ENCODE results near the gene OPCML. TPM values are rescaled to one million over a fixed set of nuclear protein-coding genes. Genes with fewer than 3 reads are reported as not detected.

OPCML gene
- total RNA-seq, 2 donors from 2014 or later = not detected

DNA sequence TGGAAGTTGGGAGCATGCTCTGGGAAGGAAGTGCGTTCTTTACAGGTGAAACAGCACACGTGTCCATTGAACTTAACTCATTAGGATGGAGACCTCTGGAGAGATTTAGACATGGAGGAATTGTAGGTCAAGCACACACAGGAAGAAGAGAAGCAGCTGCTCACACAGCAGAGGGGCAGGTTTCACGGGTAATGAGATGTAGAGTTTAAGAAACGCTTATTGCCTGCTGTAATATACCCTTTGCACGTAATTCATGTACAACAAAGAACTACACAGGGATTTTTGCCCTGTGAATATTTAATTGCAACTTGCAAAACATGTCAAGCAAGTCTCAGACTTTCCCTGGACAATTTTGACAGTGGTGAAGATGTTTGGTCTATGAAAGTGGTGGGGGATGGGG is 508.0 kb downstream of the OPCML start:
- H3K36me3 Mint-ChIP-seq = no peaks in the 10 kb centered on the region
- ATAC-seq (no peak), DNase-seq (ENCODE audit: low spot score) (no peak)
- no peak overlapping the region for H3K27ac Mint-ChIP-seq
- H3K9me3 Mint-ChIP-seq = peaks cover 5% of the 10 kb centered on the region
- H3K4me1 Mint-ChIP-seq (ENCODE audit: low read depth in 2 of 2) = no peaks in the 10 kb centered on the region
- no peaks in the 10 kb centered on the region for H3K27me3 Mint-ChIP-seq
- H3K4me3 Mint-ChIP-seq = no peak overlapping the region

DNA sequence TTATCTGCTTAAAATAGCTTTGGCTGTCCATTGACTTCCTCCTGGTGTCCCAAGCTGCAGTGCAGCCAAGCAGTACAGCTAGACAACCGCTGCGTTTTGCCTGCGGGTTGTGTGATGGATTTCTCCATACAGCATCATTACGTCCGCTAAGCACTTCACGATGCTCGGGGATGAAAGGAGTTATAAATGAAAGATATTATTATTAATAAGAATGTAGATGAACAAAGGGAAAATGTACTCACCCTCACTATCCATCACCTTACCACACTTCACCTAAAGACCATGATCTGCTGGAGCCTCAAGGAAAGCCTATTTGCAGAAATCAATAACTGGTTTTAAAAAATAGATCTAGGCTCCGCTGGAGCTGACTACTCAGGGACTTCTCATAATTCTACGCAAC is 509.1 kb downstream of the OPCML start:
- Mint-ChIP-seq H3K27me3 (no peaks in the 10 kb centered on the region), H3K9me3 (peaks cover 5% of the 10 kb centered on the region), H3K4me1 (ENCODE audit: low read depth in 2 of 2) (no peaks in the 10 kb centered on the region), H3K4me3 (no peak overlapping the region), H3K27ac (no peak overlapping the region), H3K36me3 (no peaks in the 10 kb centered on the region)
- ATAC-seq (no peak), DNase-seq (ENCODE audit: low spot score) (no peak)

DNA sequence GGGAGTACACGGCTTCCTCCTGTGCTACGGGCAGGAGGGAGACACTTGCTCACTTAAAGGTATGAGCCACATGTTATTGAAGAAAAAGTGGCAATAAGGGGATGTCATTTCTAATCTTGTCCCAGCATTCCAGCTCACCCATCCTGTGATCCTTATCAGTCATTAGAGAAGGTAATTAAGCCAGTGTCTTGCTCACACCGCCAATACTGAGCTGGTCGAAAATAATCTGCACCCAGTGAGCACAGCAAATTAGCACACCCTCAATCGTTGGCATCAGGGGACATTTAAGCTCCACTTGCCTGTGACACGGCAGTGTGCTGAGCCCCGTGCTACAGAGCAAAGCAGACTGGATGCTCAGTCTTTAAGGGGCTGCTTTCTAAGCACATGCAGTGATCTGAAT is 510.7 kb downstream of the OPCML start:
- no peaks in the 10 kb centered on the region for H3K4me1 Mint-ChIP-seq (ENCODE audit: low read depth in 2 of 2)
- no peak for DNase-seq (ENCODE audit: low spot score)
- no peak for ATAC-seq
- H3K9me3 Mint-ChIP-seq = peaks cover 5% of the 10 kb centered on the region
- H3K27ac Mint-ChIP-seq = no peak overlapping the region
- H3K27me3 Mint-ChIP-seq = no peaks in the 10 kb centered on the region
- H3K36me3 Mint-ChIP-seq = no peaks in the 10 kb centered on the region
- H3K4me3 Mint-ChIP-seq = no peak overlapping the region

DNA sequence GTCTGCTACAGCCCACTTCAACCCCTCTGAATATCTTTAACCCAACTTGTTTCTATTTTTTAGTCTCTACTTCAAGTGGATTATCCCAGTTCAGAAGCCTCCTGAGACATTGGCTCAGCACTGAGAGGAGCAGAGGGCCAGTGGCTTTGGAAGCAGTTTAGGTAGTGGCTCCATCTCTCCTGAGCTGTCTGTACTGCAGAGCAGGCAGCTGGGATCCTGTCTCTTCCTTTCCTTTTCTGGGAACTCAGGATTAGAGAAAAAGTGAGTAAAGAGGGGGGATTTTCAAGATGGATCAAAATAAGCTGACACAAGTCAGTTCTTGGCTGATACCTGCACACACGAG is 512.0 kb downstream of the OPCML start:
- Mint-ChIP-seq H3K27me3 (no peaks in the 10 kb centered on the region), H3K4me1 (ENCODE audit: low read depth in 2 of 2) (no peaks in the 10 kb centered on the region), H3K4me3 (no peak overlapping the region), H3K9me3 (peaks cover 5% of the 10 kb centered on the region), H3K36me3 (no peaks in the 10 kb centered on the region), H3K27ac (no peak overlapping the region)
- ATAC-seq (no peak), DNase-seq (ENCODE audit: low spot score) (no peak)

DNA sequence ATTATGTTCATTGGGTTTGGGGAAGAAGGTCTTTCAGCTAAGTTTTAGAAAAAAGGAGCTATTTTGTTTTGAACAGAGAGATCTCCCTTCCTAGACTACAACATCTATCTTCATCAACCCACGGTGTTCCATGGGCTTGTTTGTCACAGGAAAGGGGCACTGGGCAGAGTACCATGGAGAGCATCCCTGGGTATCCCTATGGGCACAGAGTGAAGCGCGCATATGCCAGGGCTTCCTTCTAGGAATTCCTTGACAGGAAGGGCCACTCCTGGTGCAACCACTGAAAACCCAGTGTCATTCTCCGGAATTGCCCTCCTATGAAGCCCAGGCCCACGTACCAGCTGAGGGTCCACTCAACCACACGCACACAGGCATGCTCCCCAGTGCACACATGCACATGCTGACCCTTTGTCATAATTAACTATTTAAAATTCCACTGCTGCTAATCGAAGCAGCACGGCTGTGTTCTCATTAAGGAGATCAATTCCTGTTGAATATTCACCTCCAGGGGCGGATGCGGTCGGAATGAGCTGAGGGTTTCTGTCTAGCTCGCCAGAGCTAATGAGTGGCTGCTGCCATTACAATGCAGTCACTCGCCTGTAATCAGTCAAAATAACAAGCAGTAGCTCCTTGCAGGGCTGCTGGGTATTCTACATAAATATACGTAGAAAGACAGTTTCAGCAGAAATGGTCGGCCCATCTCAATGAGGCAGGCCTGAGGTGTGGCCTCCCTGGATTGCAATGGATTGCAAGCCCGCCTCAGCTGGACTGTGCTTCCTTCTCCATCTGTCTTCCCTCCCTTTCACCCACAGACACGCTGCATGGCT is 512.5 kb downstream of the OPCML start:
- H3K4me1 Mint-ChIP-seq (ENCODE audit: low read depth in 2 of 2) = no peaks in the 10 kb centered on the region
- no peaks in the 10 kb centered on the region for H3K36me3 Mint-ChIP-seq
- ATAC-seq = no peak
- peaks cover 8% of the 10 kb centered on the region for H3K9me3 Mint-ChIP-seq
- H3K27ac Mint-ChIP-seq = no peak overlapping the region
- H3K27me3 Mint-ChIP-seq = no peaks in the 10 kb centered on the region
- no peak overlapping the region for H3K4me3 Mint-ChIP-seq
- DNase-seq (ENCODE audit: low spot score) = no peak

DNA sequence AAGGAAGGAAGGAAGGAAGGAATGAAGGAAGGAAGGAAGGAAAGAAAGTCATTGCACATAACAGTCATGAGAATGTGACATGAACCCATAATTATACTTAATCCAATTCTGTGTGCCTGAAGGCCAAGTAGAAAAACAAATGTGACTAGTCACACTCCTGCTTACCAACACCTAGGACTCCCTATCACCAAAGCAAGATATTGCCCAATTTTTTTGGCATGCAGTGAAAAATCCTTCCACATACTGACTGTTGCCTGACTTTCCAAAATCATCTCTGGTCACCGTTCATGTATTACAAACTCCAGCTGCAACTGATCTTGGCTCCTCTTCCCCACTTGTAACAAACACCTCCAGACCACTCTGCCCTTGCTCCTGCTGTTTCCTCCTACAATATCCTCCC is 516.8 kb downstream of the OPCML start:
- no peaks in the 10 kb centered on the region for H3K27me3 Mint-ChIP-seq
- H3K9me3 Mint-ChIP-seq = peaks cover 5% of the 10 kb centered on the region
- H3K36me3 Mint-ChIP-seq = no peaks in the 10 kb centered on the region
- ATAC-seq (no peak), DNase-seq (ENCODE audit: low spot score) (no peak)
- H3K4me1 Mint-ChIP-seq (ENCODE audit: low read depth in 2 of 2) = no peaks in the 10 kb centered on the region
- H3K27ac Mint-ChIP-seq = no peak overlapping the region
- no peak overlapping the region for H3K4me3 Mint-ChIP-seq

DNA sequence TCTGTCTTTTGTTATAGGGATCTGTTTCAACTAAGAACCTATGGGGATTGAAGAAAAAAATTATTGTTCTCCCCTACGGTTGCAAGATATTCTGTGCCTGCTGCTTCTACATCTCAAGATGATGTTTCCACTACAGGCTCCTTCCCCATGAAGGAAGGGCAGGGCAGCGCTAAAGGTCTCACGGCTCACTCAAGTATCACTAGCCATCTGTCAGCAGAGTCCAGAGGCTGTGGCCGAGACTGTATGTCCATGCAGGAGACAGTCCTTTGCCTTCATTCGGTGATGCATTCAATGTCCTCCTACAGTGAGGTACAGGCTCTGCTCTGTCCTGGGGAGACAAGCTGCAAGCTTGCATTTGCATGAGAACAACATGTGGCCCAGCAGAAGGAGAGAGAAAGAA is 518.0 kb downstream of the OPCML start:
- peaks cover 5% of the 10 kb centered on the region for H3K9me3 Mint-ChIP-seq
- H3K36me3 Mint-ChIP-seq = no peaks in the 10 kb centered on the region
- H3K4me1 Mint-ChIP-seq (ENCODE audit: low read depth in 2 of 2) = no peaks in the 10 kb centered on the region
- no peaks in the 10 kb centered on the region for H3K27me3 Mint-ChIP-seq
- ATAC-seq (no peak), DNase-seq (ENCODE audit: low spot score) (no peak)
- no peak overlapping the region for H3K4me3 Mint-ChIP-seq
- no peak overlapping the region for H3K27ac Mint-ChIP-seq

DNA sequence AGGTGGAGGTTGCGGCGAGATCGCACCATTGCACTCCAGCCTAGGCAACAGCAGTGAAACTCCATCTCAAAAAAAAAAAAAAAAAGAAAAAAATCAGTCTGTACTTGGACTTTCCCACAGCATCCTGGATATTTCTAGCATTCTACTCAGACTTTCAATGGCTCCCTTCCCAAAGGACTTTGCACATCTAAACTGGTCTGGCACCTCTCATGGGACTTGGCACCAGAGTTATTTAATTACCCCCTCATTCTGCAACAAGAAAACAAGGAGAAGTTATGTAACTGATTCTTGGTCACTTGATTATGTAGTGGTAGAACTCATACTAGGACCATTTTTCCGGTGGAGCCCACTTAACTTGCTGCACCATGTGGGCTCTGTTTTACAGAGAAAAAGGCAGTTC is 519.5 kb downstream of the OPCML start:
- H3K4me1 Mint-ChIP-seq (ENCODE audit: low read depth in 2 of 2) = no peaks in the 10 kb centered on the region
- no peak overlapping the region for H3K4me3 Mint-ChIP-seq
- ATAC-seq = no peak
- no peak for DNase-seq (ENCODE audit: low spot score)
- H3K36me3 Mint-ChIP-seq = no peaks in the 10 kb centered on the region
- H3K27me3 Mint-ChIP-seq = no peaks in the 10 kb centered on the region
- H3K27ac Mint-ChIP-seq = no peak overlapping the region
- H3K9me3 Mint-ChIP-seq = peaks cover 5% of the 10 kb centered on the region

DNA sequence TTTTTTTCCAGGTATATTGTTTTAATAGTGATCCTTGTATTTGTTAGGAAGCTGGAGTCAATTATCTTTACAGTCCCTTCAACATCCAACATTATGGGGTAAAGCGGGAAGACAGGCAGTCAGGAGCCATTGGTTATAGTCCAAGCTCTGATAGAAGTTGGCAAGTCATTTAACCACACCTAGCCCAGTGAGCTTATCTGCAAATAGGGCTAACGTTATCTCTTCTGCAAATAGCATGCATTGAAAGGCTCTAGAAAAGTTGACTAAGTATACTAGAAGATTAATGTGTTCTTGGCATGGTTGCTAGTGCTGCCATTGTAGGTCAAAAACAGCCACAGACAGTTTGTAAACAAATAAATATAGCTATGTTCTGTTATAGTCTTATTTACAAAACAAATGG is 520.7 kb downstream of the OPCML start:
- Mint-ChIP-seq H3K9me3 (peaks cover 5% of the 10 kb centered on the region), H3K4me1 (ENCODE audit: low read depth in 2 of 2) (no peaks in the 10 kb centered on the region), H3K27ac (no peak overlapping the region), H3K4me3 (no peak overlapping the region), H3K27me3 (no peaks in the 10 kb centered on the region), H3K36me3 (no peaks in the 10 kb centered on the region)
- no peak for DNase-seq (ENCODE audit: low spot score)
- no peak for ATAC-seq

DNA sequence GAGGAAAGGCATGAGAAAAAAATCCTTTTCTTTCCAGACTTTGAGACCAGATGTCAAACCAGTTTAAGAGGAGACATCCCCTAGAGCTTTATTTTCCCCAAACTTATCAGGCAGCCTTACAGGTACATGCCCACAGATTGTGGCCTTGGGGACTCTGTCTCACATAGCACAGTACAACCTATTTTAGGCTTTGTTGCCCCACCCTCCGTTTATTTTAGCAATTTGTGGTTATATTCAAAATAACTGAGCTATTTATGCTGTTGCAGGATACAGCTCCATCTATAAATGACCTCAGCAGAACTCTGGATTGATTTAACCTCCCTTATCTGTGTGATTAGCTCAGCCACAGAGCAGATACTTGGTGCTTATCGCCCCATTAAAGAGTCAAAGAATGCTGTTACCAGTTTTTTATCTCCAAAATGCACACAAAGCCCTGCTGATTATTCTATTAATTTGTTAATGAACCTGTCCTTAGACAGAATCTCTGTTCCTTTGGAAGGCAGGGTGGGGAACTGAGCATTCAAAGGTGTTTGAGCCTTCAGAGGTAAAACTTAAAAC is 525.2 kb downstream of the OPCML start:
- no peak for DNase-seq (ENCODE audit: low spot score)
- no peak for ATAC-seq
- Mint-ChIP-seq H3K36me3 (no peaks in the 10 kb centered on the region), H3K4me3 (no peak overlapping the region), H3K4me1 (ENCODE audit: low read depth in 2 of 2) (no peaks in the 10 kb centered on the region), H3K27ac (no peak overlapping the region), H3K9me3 (peaks cover 12% of the 10 kb centered on the region), H3K27me3 (no peaks in the 10 kb centered on the region)

DNA sequence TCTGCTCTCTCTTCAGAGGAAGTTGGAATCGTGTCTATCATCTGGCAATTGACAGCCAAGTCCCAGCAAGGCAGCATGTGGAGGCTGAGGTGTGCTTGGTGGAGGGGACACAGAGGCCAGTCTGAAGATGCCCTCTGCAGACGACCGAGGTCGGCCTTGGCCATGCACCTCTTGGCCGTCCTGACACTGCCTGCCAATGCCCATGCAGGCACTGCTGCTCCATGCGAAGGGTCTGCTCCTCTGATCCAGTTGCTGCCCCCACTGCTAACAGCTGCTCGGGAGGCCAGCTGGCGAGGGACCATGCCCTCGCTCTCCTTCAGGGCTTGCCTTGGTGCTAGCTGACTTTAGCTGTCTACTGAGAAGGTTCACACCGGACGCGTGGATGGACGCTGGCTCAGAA is 527.9 kb downstream of the OPCML start:
- DNase-seq (ENCODE audit: low spot score) (no peak), ATAC-seq (peak in 1 of 2 donors; percentile 17)
- no peaks in the 10 kb centered on the region for H3K4me1 Mint-ChIP-seq (ENCODE audit: low read depth in 2 of 2)
- no peak overlapping the region for H3K27ac Mint-ChIP-seq
- H3K36me3 Mint-ChIP-seq = no peaks in the 10 kb centered on the region
- H3K9me3 Mint-ChIP-seq = peaks cover 12% of the 10 kb centered on the region
- H3K27me3 Mint-ChIP-seq = no peaks in the 10 kb centered on the region
- no peak overlapping the region for H3K4me3 Mint-ChIP-seq

DNA sequence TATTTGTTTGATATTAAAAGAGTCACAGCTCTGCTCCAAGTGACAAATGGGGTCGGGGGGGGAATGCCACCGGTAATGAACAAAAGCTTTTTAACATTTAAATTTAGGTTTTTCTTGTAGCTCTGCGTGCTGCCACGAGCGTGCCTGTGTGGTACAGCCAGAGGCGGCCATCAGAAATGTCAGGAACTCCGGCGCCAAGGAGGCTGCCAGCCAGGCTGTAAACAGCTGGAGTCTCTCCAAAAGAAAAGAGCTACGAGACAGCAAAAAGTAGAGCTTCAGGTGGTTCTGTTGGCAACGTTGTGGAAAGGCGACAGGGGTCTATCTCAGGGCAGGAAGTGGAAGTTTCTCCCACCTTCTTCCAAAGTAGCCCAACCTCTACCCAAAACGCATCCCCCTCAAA is 532.8 kb downstream of the OPCML start:
- Mint-ChIP-seq H3K27ac (no peak overlapping the region), H3K36me3 (no peaks in the 10 kb centered on the region), H3K9me3 (peaks cover 5% of the 10 kb centered on the region), H3K4me1 (ENCODE audit: low read depth in 2 of 2) (no peaks in the 10 kb centered on the region), H3K27me3 (peaks cover 0 to 6% of the 10 kb centered on the region in 2 donors), H3K4me3 (no peak overlapping the region)
- no peak for DNase-seq (ENCODE audit: low spot score)
- ATAC-seq = no peak

DNA sequence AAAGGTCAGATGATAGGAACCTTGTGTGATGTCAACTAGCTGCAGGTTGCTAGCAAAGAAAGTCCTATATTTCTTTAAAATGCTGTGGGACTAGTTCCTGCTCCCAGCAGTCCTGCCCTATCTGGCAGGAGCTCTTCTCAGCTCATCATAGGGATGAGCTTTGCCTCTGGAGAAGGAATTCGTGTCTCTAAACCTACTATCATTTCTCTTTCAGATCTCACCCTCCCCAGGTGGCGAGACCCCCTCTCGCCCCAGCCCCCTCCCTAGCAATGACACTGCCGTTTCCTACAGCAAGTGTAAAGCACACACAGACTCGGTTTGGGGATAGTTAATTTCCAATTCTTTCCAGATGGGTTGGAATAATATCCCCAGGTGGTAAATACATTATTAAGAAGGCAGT is 533.3 kb downstream of the OPCML start:
- Mint-ChIP-seq H3K36me3 (no peaks in the 10 kb centered on the region), H3K4me1 (ENCODE audit: low read depth in 2 of 2) (no peaks in the 10 kb centered on the region), H3K27ac (no peak overlapping the region), H3K4me3 (no peak overlapping the region), H3K9me3 (peaks cover 5% of the 10 kb centered on the region), H3K27me3 (peaks cover 0 to 6% of the 10 kb centered on the region in 2 donors)
- ATAC-seq = no peak
- no peak for DNase-seq (ENCODE audit: low spot score)

DNA sequence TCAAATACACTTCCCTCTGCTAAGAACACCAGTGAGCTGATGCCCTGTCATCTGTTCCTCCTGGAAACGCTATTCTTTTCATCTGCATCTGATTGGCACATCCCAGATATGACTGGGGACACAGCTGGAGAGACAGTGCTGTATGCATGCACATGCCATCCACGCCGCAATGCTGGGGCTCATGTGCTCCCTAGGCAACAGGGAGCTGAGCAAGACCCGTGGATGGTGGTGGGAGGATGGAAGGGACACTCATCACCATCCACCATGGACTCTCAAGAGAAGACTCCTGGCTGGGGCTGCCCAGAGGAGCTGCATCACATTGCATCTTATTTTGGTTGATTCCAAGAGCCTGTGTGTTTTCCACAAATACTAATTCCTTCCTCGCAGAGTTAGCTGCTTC is 534.9 kb downstream of the OPCML start:
- Mint-ChIP-seq H3K36me3 (no peaks in the 10 kb centered on the region), H3K9me3 (no peaks in the 10 kb centered on the region), H3K27me3 (peaks cover 0 to 10% of the 10 kb centered on the region in 2 donors), H3K27ac (no peak overlapping the region), H3K4me1 (ENCODE audit: low read depth in 2 of 2) (no peaks in the 10 kb centered on the region), H3K4me3 (no peak overlapping the region)
- DNase-seq (ENCODE audit: low spot score) = no peak
- ATAC-seq = no peak

DNA sequence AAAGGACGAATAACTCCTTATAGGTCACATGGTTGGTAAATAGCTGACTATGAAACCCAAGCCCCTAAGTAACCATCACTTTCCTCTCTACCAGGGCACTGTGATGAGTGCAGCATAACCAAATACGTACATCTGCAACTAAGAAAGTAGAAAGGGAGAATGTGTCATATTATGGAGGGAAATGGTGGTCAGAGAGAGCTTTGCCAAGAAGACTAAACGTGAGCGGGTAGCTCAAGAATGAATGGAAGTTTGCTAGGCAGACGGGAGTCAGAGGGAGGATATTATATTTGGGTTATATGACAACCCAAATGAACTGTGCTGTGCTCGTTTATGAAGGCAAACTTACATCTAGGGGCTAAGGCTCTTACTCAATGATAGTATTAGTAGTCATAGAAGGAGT is 537.3 kb downstream of the OPCML start:
- no peak for ATAC-seq

More for the DNA sequence above, 537.3 kb downstream of the OPCML start:
- no peak overlapping the region for H3K4me3 Mint-ChIP-seq
- DNase-seq (ENCODE audit: low spot score) = no peak
- H3K36me3 Mint-ChIP-seq = no peaks in the 10 kb centered on the region
- H3K9me3 Mint-ChIP-seq = no peaks in the 10 kb centered on the region
- H3K27me3 Mint-ChIP-seq = peaks cover 0 to 11% of the 10 kb centered on the region in 2 donors
- H3K27ac Mint-ChIP-seq = no peak overlapping the region
- no peaks in the 10 kb centered on the region for H3K4me1 Mint-ChIP-seq (ENCODE audit: low read depth in 2 of 2)
